Loucy (cell line): Measurements from ENCODE around the gene GPM6B.

ENCODE experiments used
- CTCF ChIP-seq: fragments of 200-600 bp; sonication (generic); conservative IDR thresholded peaks from 2 replicates; pipeline ENCODE4 v1.5.1; 2014; ENCODE audit warnings: mild to moderate bottlenecking, antibody characterized with exemption, low read length
- EZH2phosphoT487 ChIP-seq: fragments of 200-600 bp; IDR thresholded peaks from 2 replicates; pipeline ENCODE4 v1.6.1; 2018; ENCODE audit warnings: antibody characterized with exemption, mild to moderate bottlenecking, moderate library complexity, borderline replicate concordance

- TF ChIP-seq CTCF (no peak), EZH2phosphoT487 (no peak)
Observed at GRCh38 chrX:13791559-13791958, 25.3 kb downstream of the GPM6B start.
